CD4-positive, alpha-beta T cell (primary cell): Measurements from ENCODE around the gene UBE3C. TPM values are rescaled to one million over a fixed set of nuclear protein-coding genes. Genes with fewer than 3 reads are reported as not detected.

Experiments used
- ATAC-seq: fragments of 200-7000 bp; cut with Tn5 transposase; one replicate; pipeline ENCODE4 v1.10.0; 2022; ENCODE audit warnings: mild to moderate bottlenecking; ENCODE audit not compliant: poor library complexity
- CTCF ChIA-PET: fragments of 350-600 bp; sonication (Branson Sonifier 250); formaldehyde crosslinking; loops from one replicate; lab custom pipeline; 2021; ENCODE audit warnings: antibody characterized with exemption, inconsistent platforms; lab: Charles Lee
- POLR2A ChIA-PET: fragments of 350-600 bp; sonication (Branson Sonifier 250); formaldehyde crosslinking; loops from one replicate; lab custom pipeline; 2021; ENCODE audit warnings: antibody characterized with exemption, inconsistent platforms; lab: Charles Lee
- DNase-seq, 14 experiments: peaks; one replicate each; pipeline ENCODE4 v3.0.0-alpha.2; 2013 to 2020; ENCODE audit warnings: mixed read lengths in 2 of 14
- H3K27ac ChIP-seq, 2 donors: one replicate each; pipeline versions ENCODE4 v1.5.1 to v1.7.0; 2013; ENCODE audit warnings: low read length in 2 of 2, low read depth in 1 of 2, mild to moderate bottlenecking in 1 of 2
- H3K27me3 ChIP-seq, 2 experiments: 1 replicate in 1 of 2; 2 replicates in 1 of 2; pipeline versions ENCODE4 v1.6.1 to v1.7.0; 2013; ENCODE audit warnings: low read length in 2 of 2, control low read depth in 1 of 2, mild to moderate bottlenecking in 1 of 2, moderate library complexity in 1 of 2; ENCODE audit not compliant: insufficient read depth in 2 of 2, control insufficient read depth in 1 of 2
- H3K36me3 ChIP-seq: one replicate; pipeline ENCODE4 v1.6.1; 2013; ENCODE audit warnings: low read length, control low read depth; ENCODE audit not compliant: insufficient read depth
- H3K4me1 ChIP-seq: one replicate; pipeline ENCODE4 v1.6.1; 2013; ENCODE audit warnings: low read length, control low read depth; ENCODE audit not compliant: insufficient read depth
- H3K4me3 ChIP-seq: one replicate; pipeline ENCODE4 v1.5.1; 2013; ENCODE audit warnings: mild to moderate bottlenecking, low read length, moderate library complexity
- H3K9me3 ChIP-seq, 2 experiments: 1 replicate in 1 of 2; 2 replicates in 1 of 2; pipeline versions ENCODE4 v1.6.1 to v1.7.0; 2013; ENCODE audit warnings: low read length in 2 of 2, mild to moderate bottlenecking in 2 of 2, control low read depth in 1 of 2, moderate library complexity in 1 of 2; ENCODE audit not compliant: control insufficient read depth in 1 of 2, insufficient read depth in 1 of 2
- H3K27ac Mint-ChIP-seq: one replicate; pipeline ENCODE4 v1.8.0; 2020; ENCODE audit warnings: mixed read lengths
- H3K27me3 Mint-ChIP-seq: one replicate; pipeline ENCODE4 v1.8.0; 2021; ENCODE audit warnings: mixed read lengths
- H3K36me3 Mint-ChIP-seq: one replicate; pipeline ENCODE4 v1.8.0; 2021; ENCODE audit warnings: low read depth, mixed read lengths
- H3K4me1 Mint-ChIP-seq: one replicate; pipeline ENCODE4 v1.8.0; 2021; ENCODE audit warnings: low read depth, mixed read lengths
- H3K4me3 Mint-ChIP-seq: one replicate; pipeline ENCODE4 v1.8.0; 2020; ENCODE audit warnings: mild to moderate bottlenecking, mixed read lengths
- H3K9me3 Mint-ChIP-seq: one replicate; pipeline ENCODE4 v1.8.0; 2020; ENCODE audit warnings: mixed read lengths
- CTCF ChIP-seq: fragments of 200-600 bp; IDR thresholded peaks from one replicate; pipeline ENCODE4 v1.8.0; 2022; ENCODE audit warnings: antibody characterized with exemption, mild to moderate bottlenecking
- intact Hi-C, 2 experiments: fragments of 100-400 bp; cut with DNase I in 1 of 2; cut with micrococcal nuclease in 1 of 2; formaldehyde crosslinking; loops; one replicate each; pipeline versions ENCODE4 v1.15.1 to v1.9.0; 2023 to 2025; cut with DNase I, micrococcal nuclease
- total RNA-seq, 174 experiments: library from RNA in 2 of 174; stranded (reverse) in 2 of 174; gene quantifications; one replicate each; pipeline ENCODE4 v1.2.3 and lab custom pipeline; 2021 to 2026

UBE3C gene
- total RNA-seq, 2 experiments from 2014 or later = 30.8 to 32.3 TPM

- no peak overlapping the region for H3K4me3 Mint-ChIP-seq
- H3K4me1 Mint-ChIP-seq = peaks cover 11% of the 10 kb centered on the region
- H3K27ac Mint-ChIP-seq = no peak overlapping the region
- ATAC-seq (no peak), DNase-seq (no peak)
- POLR2A ChIA-PET = no interaction called here
- CTCF ChIA-PET = no interaction called here
- H3K9me3 Mint-ChIP-seq = peaks cover 4% of the 10 kb centered on the region
- intact Hi-C loops = no loop called here
- no peaks in the 10 kb centered on the region for H3K4me1 ChIP-seq
- peaks cover 74% of the 10 kb centered on the region for H3K36me3 Mint-ChIP-seq
- TF ChIP-seq CTCF = no peak
- no peak overlapping the region for H3K4me3 ChIP-seq
- H3K36me3 ChIP-seq = peaks cover 65% of the 10 kb centered on the region
- H3K27ac ChIP-seq = no peak overlapping the region
- H3K27me3 Mint-ChIP-seq = no peaks in the 10 kb centered on the region
- no peaks in the 10 kb centered on the region for H3K27me3 ChIP-seq
- H3K9me3 ChIP-seq = peaks cover 9 to 19% of the 10 kb centered on the region in 2 experiments
These were observed 27.3 kb downstream of the UBE3C start for GRCh38 chr7:157165987-157166386.

- ATAC-seq = no peak
- peaks cover 90% of the 10 kb centered on the region for H3K36me3 Mint-ChIP-seq
- DNase-seq = no peak
- ChIA-PET CTCF (no interaction called here), POLR2A (interaction anchor here (0.9 kb wide), 1 partner anchor 8 kb away, joined by 3 read pairs; no protein-coding TSS in a partner anchor)
- no peak overlapping the region for H3K4me3 Mint-ChIP-seq
- no peaks in the 10 kb centered on the region for H3K27me3 Mint-ChIP-seq
- intact Hi-C loops = no loop called here
- Histone ChIP-seq H3K27ac (no peak overlapping the region), H3K9me3 (peaks cover 9 to 19% of the 10 kb centered on the region in 2 experiments), H3K4me1 (no peaks in the 10 kb centered on the region), H3K36me3 (peaks cover 77% of the 10 kb centered on the region), H3K4me3 (no peak overlapping the region), H3K27me3 (no peaks in the 10 kb centered on the region)
- no peak for TF ChIP-seq CTCF
- H3K4me1 Mint-ChIP-seq = peaks cover 8% of the 10 kb centered on the region
- H3K27ac Mint-ChIP-seq = no peak overlapping the region
- H3K9me3 Mint-ChIP-seq = peaks cover 4% of the 10 kb centered on the region
These were observed 29.8 kb downstream of the UBE3C start for GRCh38 chr7:157168571-157168970.

- Mint-ChIP-seq H3K4me1 (no peaks in the 10 kb centered on the region), H3K4me3 (no peak overlapping the region), H3K27me3 (no peaks in the 10 kb centered on the region), H3K27ac (no peak overlapping the region), H3K9me3 (no peaks in the 10 kb centered on the region), H3K36me3 (peaks cover 88% of the 10 kb centered on the region)
- intact Hi-C loops = no loop called here
- Histone ChIP-seq H3K4me3 (no peak overlapping the region), H3K9me3 (no peaks in the 10 kb centered on the region), H3K36me3 (peaks cover 80% of the 10 kb centered on the region), H3K27ac (no peak overlapping the region), H3K4me1 (no peaks in the 10 kb centered on the region), H3K27me3 (no peaks in the 10 kb centered on the region)
- ChIA-PET CTCF (no interaction called here), POLR2A (interaction anchor here (1.5 kb wide), 1 partner anchor 8 kb away, joined by 3 read pairs; no protein-coding TSS in a partner anchor)
- ATAC-seq = no peak
- no peak for DNase-seq
- no peak for TF ChIP-seq CTCF
These were observed 38.0 kb downstream of the UBE3C start for GRCh38 chr7:157176771-157177170.
